Activated naive CD4-positive, alpha-beta T cell treated with anti-CD3 and anti-CD28 coated beads, Interleukin-2, amount 50 U/mL, for 16 hours (primary cell): ENCODE results near the gene OXNAD1.

Experiments used
- DNase-seq: peaks from one replicate; pipeline ENCODE4 v3.0.0-alpha.2; 2020

The OXNAD1 gene

DNA sequence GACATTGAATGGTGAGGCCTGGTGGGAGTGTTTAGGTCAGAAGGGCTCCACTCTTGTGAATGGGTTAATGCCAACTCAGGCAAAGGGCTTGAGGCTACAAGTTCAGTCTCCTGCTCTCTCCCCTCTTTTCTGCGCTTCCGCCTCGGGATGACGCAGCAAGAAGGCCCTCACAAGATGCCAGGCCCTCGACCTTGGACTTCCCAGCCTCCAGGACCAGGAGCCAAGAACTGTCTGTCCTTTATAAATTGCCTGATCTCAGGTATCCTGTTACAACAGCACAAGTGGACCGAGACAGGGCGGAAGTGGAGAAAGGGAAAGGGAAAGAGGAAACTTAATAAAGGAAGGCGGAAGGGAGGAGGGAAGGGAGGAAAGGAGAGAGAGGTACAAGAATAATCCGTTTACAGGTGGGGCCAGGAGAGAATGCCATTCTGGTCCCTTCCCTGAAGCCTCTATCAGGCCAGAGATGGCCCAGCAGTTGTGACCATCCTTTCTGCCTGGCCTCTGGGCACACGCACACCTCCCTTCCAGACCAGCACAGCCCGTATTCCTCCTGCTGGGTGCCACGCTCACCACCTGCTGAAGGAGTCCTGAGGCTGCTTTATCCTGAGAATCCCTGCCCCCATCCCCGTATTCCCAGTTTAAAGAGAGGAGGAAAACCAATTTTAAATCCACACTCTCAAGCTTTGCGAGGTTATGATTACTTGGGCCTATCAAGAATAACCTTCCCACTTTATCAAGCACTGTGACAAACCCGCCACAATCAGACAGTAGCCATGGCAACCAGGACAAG lies 64.2 kb downstream of the OXNAD1 start:
- no peak for DNase-seq

DNA sequence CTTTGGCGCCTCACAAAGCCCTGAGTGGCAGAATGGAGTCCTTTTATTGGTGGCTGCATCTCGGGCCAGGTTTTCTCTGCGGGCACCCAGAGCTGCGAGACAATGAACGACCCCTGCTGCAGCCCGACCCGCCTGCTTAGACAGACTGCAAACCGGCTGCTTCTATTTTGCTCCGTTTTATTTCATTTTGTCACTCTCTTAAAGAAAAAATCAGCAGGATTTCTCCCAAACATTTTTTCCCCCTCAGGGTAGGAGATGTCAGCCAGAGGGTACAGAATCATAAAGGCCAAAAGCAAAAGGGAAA lies 64.8 kb downstream of the OXNAD1 start:
- no peak for DNase-seq

DNA sequence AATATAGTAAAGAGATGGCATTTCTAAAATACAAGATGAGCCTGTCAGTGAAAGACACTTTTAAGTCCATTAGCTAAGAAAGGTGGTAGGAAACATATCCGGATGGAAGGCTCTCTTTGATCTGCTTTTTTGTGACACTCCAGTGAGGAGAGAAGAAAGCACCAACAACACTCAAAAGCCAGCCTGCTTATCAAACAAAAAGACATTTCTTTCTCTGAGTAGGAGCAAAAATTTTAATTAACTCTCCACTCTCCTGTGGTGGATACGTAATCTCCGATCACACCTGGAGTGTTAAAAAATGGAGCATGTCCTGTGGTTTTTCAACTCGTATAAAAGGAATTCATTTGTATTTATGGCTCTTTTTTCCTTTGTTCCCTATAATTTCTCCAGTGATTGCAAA lies 65.3 kb downstream of the OXNAD1 start:
- DNase-seq: no peak

DNA sequence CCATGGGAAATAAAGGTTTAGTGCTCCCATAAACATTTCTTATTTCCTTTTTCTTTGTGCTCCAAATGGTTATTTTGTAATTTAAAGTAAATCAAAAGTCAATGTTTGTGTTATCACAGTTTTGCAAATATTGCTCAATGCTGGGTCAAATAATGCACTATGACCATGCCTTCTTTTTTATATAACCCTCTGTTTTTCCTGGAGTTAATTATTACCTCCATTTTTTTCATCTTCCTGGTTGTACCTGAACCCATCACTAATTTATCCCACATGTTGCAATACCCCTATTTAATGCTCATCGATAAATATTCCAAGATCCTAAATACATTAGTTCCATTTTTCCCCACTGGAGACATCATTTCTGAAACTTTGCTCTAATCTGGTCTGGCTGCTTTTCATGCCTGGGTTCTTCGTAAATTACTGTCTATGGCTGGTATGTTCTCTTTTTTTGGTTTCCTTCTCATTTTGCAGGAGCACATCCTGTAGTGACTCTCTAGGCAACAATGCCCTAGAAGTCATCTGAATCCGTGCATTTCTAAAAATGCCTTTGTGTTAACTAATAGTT lies 66.4 kb downstream of the OXNAD1 start:
- DNase-seq: no peak

DNA sequence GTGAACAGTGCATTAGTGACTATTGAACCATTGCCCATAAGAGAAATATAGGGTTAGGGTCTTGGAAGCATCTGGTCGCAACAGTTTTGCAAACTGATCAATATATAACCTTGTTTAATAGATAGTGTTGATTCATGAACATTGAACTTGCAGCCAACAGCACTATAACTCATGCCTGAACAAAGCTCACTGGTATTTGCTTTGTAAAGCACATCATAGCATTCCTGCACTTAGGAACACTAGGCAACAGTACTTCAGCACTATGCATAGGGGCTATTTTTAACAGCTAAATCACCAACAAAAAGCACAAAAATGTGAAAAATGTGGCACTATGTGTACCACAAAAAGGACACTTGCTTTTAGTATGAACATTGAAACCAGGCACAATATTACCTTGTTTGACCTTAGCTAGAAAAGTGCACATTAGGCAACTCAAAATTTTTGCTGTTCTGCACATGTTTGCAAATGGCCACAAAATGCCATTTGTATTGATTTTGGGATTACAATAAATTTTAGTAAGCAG lies 68.0 kb downstream of the OXNAD1 start:
- DNase-seq: no peak

DNA sequence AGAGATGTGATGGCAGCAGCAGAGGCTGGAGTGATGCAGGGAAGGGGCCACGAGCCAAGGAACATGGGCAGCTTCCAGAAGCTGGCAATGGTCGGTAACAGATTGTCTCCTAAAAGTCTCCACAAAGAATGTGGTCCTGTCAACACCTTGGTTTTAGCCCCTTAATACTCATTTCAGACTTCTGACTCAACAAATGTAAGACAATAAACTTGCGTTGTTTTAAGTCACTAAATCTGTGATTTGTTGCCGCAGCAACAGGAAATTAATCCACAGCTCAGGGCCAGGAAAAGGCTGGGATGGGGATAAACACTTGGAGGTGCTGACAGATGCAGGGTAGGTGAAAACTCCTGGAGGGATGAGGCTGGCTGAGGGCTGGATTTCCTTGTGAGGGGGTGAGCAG lies 69.9 kb downstream of the OXNAD1 start:
- DNase-seq: no peak

DNA sequence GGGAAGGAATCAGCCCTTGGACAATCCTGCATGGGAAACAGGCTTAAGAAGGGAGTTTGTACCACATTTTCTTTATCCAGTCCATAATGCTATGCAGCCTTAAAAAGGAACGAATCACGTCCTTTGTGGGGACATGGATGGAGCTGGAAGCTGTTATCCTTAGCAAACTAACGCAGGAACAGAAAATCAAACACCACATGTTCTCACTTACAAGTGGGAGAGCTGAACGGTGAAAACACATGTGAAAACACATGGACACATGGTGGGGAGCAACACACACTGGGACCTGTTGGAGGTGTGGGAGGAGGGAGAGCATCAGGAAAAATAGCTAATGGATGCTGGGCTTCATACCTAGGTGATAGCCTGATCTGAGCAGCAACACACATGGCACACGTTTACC lies 70.3 kb downstream of the OXNAD1 start:
- no peak for DNase-seq

DNA sequence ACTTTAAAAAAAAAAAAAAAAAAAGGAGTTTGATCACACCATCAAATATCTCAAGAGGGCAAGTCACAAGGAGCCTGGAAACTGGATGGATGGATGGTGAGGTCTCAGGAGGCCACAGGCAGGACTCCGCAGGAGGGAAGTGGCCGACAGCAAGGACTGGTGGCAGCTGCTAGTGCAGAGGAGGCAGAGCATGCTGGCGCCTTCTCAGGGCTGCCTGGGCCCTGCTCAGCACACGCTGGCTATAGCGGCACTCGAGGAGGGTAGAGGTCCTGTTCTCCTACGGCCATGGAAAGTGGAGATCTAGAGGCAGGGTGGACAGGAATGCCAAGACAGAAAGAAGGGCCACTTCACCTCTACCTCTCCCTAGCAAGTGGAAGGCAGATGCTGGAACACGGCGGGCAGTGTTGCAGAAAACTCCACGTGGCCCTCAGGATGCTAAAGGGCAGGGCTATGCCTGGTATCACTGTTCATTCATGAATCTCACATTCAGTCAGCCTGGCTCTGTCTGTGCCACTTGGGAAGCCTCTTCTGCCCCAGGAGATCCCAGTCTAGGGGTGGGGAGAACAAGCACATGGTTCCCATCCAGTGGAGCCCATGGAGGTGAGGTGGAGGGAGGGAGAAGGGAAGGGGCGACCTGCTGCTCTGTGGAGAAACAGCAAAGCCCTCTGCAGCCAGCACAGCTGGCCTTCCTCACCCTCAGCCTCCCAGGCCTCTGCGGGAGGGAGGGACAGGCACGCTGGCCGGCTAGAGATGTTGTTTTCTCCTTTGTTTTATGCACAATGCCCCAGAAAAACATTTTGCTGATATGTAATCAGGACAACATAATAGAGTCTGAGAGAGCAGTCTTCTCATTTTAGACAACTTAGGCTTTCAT lies 71.0 kb downstream of the OXNAD1 start:
- DNase-seq: no peak

DNA sequence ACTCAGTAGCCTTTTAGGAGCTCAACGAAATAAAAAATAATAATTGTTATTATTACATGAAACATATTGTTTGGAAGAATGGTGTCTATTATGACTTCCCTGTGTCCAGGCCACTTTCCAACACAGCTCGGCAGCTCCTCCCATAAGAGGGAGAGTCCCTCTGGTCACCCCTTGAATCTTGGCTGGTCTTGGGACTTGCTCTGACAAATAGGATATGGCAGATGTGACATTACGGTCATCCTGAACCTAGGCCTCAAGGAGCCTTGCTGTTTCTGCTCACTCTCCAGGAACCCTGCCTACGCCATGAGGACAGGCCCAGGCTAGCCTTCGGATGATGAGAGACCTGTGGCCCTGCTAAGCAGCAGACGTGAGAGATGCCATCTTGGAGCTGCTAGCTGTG lies 71.8 kb downstream of the OXNAD1 start:
- no peak for DNase-seq

DNA sequence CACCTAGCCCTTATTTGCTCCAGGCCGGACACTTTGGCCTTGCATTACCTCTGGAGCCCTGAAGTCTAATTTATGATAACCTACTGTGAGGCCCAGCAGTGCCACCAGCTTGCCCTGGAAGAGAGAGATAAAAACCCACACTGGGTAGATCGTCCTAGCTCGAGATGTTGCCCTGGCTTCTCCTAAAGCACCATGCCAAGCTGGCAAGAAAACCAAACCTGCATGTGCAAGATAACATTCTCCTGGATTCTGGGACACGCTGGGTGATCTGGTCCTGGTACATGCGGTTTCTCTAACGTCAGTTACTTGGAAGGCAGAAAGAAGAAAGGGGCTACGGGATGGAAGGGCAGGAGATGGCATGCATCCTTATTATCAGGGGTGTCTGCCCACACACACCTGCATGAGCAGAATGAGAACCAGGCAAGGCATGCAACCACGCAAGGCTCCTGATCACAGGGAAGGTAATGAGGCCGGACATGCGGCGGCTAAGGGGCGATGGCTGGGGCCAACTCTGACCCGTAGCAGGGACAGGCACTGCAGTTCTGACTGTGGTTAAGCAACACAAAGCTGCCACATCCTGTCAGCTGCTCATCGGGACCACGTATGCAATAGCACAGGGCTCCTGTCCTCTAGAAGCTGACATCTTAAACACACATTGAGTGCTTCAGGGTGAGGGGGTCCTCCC lies 73.0 kb downstream of the OXNAD1 start:
- DNase-seq: no peak

DNA sequence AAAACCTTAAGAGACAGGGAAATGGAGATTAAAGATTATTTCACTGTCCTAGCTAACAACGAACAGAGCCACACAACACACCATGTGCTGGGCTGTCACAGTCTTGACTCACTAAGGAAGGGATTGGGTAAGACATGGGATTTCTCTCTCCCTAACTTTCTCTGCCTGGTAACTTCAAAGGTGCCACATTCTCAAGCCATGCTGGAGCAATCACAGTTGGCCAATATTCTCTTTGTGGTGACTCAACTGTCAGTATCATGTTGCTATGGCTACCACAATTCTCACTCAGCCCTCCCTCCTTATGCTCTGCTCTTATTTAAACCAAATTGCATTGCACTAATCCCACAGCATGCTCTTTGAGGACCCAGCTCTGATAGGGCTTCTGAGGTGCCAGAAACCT lies 74.0 kb downstream of the OXNAD1 start:
- no peak for DNase-seq

DNA sequence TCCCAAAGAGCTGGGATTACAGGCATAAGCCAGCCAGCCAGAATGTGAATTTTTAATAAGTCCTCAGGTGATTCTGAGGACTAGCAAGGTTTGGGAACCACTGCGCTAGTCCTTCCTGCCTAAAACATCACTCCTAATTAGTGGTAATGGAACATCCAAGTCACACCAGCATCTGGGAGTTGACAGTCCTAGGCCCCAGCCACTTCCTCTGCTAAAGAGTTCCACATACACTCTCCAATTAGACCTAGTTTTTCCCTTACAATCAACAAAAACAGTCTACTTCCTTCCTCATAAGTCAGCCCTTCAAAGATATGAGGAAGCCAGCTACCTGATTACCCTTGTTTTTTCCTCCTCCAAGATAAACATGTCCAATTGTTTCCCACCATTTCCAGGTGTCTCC lies 78.1 kb downstream of the OXNAD1 start:
- no peak for DNase-seq

DNA sequence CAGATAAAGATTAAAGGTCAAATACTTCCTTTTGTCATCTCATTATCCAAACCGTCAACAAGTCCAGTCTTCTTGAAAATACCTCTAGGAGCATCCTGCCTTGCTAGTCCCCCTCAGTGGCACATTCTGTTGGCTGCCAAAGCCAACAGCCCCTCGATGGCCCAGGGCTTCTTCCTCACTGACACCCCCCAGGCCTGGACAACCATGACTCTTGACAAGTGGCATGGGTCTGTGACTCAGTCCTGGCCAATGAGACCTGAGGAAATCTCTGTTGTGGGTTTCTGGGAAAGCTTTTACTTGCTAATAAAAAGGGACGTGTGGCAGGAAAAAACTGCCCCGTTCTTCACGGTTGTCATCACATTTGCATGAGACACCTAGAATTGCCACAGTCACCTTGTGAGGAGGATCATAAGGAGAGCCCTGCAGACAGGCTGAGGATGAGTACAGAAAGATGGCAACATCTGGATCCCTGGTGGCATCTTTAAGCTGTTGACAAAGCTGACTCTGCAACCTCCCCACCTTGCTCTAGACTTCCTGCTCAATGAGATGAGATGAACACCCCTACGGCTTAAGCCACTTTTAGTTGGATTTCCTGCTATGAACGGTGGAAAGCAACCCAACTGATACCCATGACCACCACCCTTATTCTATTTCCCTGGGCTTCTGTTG lies 81.5 kb downstream of the OXNAD1 start:
- DNase-seq: no peak

DNA sequence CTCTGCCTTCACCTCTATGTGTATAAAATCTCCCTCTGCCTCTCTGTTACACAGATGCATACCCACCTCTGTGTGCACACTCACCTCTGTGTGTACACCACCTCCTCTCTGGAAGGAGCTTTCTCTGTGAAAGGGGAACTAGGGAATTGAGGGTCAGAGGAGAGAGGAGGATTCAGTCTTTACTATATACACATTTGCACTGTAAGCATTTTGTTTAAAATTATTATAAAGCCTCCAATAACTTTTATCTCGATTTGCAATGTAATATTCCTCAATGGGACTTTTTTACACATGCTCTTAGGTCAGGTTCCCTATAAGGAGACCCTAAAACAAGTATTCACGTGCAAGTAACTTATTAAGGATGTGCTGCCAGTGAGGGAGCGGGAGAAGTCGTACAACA lies 82.5 kb downstream of the OXNAD1 start:
- no peak for DNase-seq

DNA sequence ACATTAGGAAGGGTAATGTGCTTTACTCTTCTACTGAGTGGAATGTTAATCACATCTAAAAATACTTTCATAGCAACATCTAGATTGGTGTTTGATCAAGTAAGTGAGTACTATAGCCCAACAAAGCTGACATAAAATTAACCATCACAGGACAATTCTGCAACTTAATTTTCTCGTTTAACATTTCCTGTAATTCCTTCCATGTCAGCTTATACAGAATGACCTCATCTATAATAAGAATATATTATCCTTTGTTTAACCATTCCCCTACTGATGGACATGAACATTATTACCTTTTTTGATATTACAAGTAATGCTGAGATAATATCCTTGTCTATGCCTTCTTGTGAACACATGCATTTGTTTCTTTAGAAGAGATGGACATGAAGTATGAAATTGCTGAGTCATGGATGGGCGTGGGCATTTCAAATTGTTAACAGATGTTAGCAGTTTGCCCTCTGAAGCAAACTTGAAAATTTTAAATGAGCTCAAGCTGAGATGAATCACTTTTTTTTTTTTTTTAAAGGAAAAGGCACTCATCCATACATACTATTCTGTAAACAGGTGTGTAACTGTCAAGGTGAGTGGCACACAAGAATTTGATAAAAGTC lies 85.1 kb downstream of the OXNAD1 start:
- no peak for DNase-seq

DNA sequence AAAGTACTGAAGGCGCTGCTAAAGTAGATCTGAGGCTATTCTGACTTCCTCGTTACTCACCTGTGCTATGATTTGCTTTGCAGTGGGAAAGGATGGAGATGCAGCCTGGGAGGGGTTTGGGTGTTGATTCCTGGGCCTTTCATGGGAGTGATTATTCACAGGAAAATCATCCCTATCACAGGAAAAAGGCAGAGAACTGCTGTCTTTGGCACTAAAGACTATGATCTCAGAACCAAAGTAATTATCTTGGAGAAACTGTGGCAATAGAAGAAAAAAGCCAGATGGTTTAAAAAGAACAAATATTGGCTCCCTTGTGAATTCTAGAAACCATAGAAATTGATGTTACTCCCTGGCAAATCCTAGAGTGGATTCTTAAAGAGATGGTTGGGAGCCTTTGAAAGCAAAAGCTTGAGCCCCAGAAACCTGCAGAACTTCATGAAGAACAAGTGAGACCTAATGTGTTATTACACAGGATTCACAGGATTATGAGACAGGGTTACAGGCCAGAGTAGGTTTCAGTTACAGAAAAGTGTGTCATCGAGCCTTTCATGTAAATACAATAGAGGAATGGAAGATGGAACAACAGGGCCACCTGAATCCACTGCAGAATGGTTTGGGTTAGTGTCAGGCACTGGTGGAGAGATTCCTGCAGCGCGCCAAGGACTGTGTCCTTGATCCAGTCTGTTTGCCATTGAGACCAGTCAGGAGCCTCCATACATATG lies 85.7 kb downstream of the OXNAD1 start:
- DNase-seq: no peak

DNA sequence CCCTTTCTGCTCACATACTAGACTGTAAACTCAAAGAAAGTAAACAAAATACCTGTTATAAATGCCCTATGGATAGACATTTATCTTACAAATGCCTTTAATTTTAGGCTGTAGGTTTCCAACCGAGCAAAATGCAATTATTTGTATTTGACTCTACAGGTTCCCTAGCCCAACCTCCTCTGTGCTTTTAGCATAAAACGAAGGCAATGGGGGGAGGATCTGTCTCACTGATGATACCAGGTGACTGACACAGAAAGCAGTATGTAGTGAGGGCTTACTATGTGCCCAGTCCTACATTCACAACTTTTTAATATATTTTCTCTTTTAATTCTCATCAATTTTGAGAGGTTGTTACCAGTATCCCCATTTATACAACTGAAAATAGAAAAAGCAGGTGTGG lies 87.4 kb downstream of the OXNAD1 start:
- no peak for DNase-seq

DNA sequence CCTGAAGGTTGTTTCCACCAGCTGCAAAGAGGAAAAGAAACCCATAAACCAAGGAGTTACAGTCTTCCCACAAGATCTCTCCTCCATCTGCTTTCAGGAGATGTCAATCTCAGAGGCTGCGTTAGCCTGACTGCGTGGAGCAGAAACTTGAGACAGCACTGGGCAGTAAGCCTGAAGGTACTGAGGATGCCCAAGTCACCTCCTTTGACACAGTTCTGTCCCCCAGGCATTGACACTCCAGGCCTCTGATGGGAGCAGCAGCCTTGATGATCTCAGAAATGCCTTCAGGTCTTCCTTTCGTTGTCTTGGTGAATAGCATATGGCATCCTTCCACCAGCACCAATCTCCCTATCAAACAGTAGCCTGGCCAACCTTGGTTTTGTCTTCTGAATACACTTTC lies 89.3 kb downstream of the OXNAD1 start:
- no peak for DNase-seq
